Tibial nerve (tissue), 4 donors: ENCODE data around the gene PCDH9. TPM values are rescaled to one million over a fixed set of nuclear protein-coding genes. Genes with fewer than 3 reads are reported as not detected.

ENCODE experiments used
- DNase-seq, 2 donors: peaks; one replicate each; pipeline ENCODE4 v3.0.0-alpha.2; 2019; ENCODE audit warnings: low spot score in 2 of 2
- H3K27ac ChIP-seq, 4 donors: fragments of 200-600 bp; sonication (generic) in 3 of 4; one replicate each; pipeline ENCODE4 v1.5.1; 2017 to 2019; ENCODE audit warnings: mild to moderate bottlenecking in 1 of 4
- H3K27me3 ChIP-seq, 2 donors: fragments of 200-600 bp; sonication (generic) in 1 of 2; one replicate each; pipeline versions ENCODE4 v1.5.1 to v1.6.0; 2017 to 2019
- H3K36me3 ChIP-seq, 3 donors: fragments of 200-600 bp; sonication (generic); one replicate each; pipeline ENCODE4 v1.5.1; 2018 to 2019
- H3K4me1 ChIP-seq, 4 donors: fragments of 200-600 bp; sonication (generic) in 3 of 4; one replicate each; pipeline ENCODE4 v1.5.1; 2017 to 2019
- H3K4me3 ChIP-seq, 4 donors: fragments of 200-600 bp; sonication (generic) in 3 of 4; one replicate each; pipeline ENCODE4 v1.5.1; 2017 to 2019; ENCODE audit warnings: mild to moderate bottlenecking in 1 of 4, moderate library complexity in 1 of 4
- H3K9me3 ChIP-seq, 4 donors: fragments of 200-600 bp; sonication (generic) in 3 of 4; one replicate each; pipeline ENCODE4 v1.5.1; 2017 to 2019
- CTCF ChIP-seq, 5 experiments: fragments of 200-600 bp in 3 of 5; fragments of 450-650 bp in 2 of 5; sonication (generic) in 3 of 5; IDR thresholded peaks; one replicate each; pipeline ENCODE4 v1.5.1; 2016 to 2019; ENCODE audit warnings: antibody characterized with exemption in 5 of 5, mild to moderate bottlenecking in 3 of 5, moderate library complexity in 2 of 5
- EP300 ChIP-seq, 2 donors: sonication (generic); formaldehyde crosslinking; IDR thresholded peaks; one replicate each; pipeline ENCODE4 v1.6.1; 2017; ENCODE audit warnings: antibody characterized with exemption in 2 of 2, mild to moderate bottlenecking in 1 of 2
- POLR2A ChIP-seq, 2 donors: fragments of 450-650 bp; IDR thresholded peaks; one replicate each; pipeline ENCODE4 v1.6.1; 2017; ENCODE audit warnings: antibody characterized with exemption in 2 of 2, mild to moderate bottlenecking in 2 of 2, moderate library complexity in 2 of 2
- WGBS, 2 donors: methylation state at CpG; one replicate each; pipeline ENCODE4 v1.1.5; 2018; 5-methylcytosine and 5-hydroxymethylcytosine counted together
- total RNA-seq, 4 donors: library from RNA; depleted of rRNA; stranded (reverse); fragments of >200 nt; gene quantifications; one replicate each; pipeline ENCODE4 v1.1.0, GENCODE V29; 2016

PCDH9 gene
- total RNA-seq, 4 donors from 2014 or later: 11.8 to 28.6 (median 14.4) TPM

- no peak for TF ChIP-seq EP300 (IDR thresholded peaks at IDR 0.05)
- TF ChIP-seq POLR2A (IDR thresholded peaks at IDR 0.05): no peak
- no peak for TF ChIP-seq CTCF (IDR thresholded peaks at IDR 0.05)
- 87 to 89% methylated on average over 3 of the region's 3 CpGs for WGBS, 2 donors
- Histone ChIP-seq H3K27ac (no peak overlapping the region), H3K27me3 (no peaks in the 10 kb centered on the region), H3K9me3 (no peaks in the 10 kb centered on the region), H3K4me1 (no peaks in the 10 kb centered on the region), H3K4me3 (no peak overlapping the region), H3K36me3 (no peaks in the 10 kb centered on the region)
- no peak for DNase-seq
These were observed 667.1 kb downstream of the PCDH9 start for GRCh38 chr13:66563076-66563475.

DNA sequence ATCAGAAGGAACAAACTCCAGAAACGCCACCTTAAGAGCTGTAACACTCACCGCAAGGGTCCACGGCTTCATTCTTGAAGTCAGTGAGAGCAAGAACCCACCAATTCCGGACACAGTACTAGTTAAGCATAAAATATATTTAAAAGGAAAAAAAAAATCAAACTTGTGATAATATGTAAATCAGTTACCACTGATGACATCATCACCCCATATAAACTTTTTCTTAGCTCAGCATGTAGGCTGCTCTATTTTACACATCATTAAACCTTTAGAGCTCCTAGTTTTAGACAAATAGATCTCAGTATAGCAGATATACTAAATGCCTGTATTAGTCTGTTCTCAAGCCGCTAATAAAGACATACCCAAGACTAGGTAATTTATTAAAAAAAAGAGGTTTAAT, 668.1 kb downstream of the PCDH9 start:
- H3K4me1 ChIP-seq: no peaks in the 10 kb centered on the region
- TF ChIP-seq CTCF (IDR thresholded peaks at IDR 0.05): no peak
- no peak for TF ChIP-seq POLR2A (IDR thresholded peaks at IDR 0.05)
- no peak for TF ChIP-seq EP300 (IDR thresholded peaks at IDR 0.05)
- no peaks in the 10 kb centered on the region for H3K9me3 ChIP-seq
- whole genome bisulfite sequencing, 2 donors: 74 to 76% methylated on average over 5 of the region's 5 CpGs
- H3K27me3 ChIP-seq: no peaks in the 10 kb centered on the region
- H3K27ac ChIP-seq: no peak overlapping the region
- no peak for DNase-seq
- H3K4me3 ChIP-seq: no peak overlapping the region
- H3K36me3 ChIP-seq: no peaks in the 10 kb centered on the region

GRCh38 chr13:66560991-66561390, 669.1 kb downstream of the PCDH9 start:
- no peaks in the 10 kb centered on the region for H3K36me3 ChIP-seq
- H3K4me1 ChIP-seq: no peaks in the 10 kb centered on the region
- H3K4me3 ChIP-seq: no peak overlapping the region
- no peak overlapping the region for H3K27ac ChIP-seq
- no peak for DNase-seq
- no peaks in the 10 kb centered on the region for H3K27me3 ChIP-seq
- 92 to 100% methylated on average over 13 to 19 of the region's 26 CpGs for WGBS, 2 donors
- TF ChIP-seq CTCF (IDR thresholded peaks at IDR 0.05) (no peak), EP300 (IDR thresholded peaks at IDR 0.05) (no peak), POLR2A (IDR thresholded peaks at IDR 0.05) (no peak)
- H3K9me3 ChIP-seq: no peaks in the 10 kb centered on the region

- DNase-seq: no peak
- no peak for TF ChIP-seq EP300 (IDR thresholded peaks at IDR 0.05)
- TF ChIP-seq CTCF (IDR thresholded peaks at IDR 0.05): no peak
- TF ChIP-seq POLR2A (IDR thresholded peaks at IDR 0.05): no peak
- Histone ChIP-seq H3K27me3 (no peaks in the 10 kb centered on the region), H3K4me3 (no peak overlapping the region), H3K27ac (no peak overlapping the region), H3K36me3 (no peaks in the 10 kb centered on the region), H3K4me1 (no peaks in the 10 kb centered on the region), H3K9me3 (no peaks in the 10 kb centered on the region)
- 45 to 54% methylated on average over 3 of the region's 3 CpGs for WGBS, 2 donors
These were observed 669.9 kb downstream of the PCDH9 start for GRCh38 chr13:66560189-66560588.

DNA sequence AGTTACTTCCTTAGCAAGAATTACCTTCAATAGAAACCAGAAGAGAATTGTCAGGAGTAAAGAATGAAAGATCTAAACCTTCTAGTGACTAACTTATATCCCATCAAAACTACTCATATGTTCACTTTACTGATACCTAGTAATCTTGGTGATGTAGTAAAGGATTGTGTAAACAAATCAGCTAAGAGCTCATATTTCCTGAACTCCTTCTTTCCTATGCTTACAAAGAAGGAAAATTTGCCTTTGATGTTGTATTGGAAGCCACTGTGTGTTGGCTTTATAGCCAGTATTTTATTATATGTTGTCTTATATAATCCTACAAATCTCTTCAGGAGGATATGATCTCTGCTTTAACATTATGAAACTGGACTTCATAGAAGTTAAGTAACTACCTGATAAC, 671.0 kb downstream of the PCDH9 start:
- no peaks in the 10 kb centered on the region for H3K9me3 ChIP-seq
- H3K4me1 ChIP-seq: no peaks in the 10 kb centered on the region
- H3K27ac ChIP-seq: no peak overlapping the region
- no peak for TF ChIP-seq EP300 (IDR thresholded peaks at IDR 0.05)
- TF ChIP-seq POLR2A (IDR thresholded peaks at IDR 0.05): no peak
- TF ChIP-seq CTCF (IDR thresholded peaks at IDR 0.05): no peak
- no peaks in the 10 kb centered on the region for H3K27me3 ChIP-seq
- no peaks in the 10 kb centered on the region for H3K36me3 ChIP-seq
- DNase-seq: no peak
- H3K4me3 ChIP-seq: no peak overlapping the region
